ENCODE measurements around the gene IL4I1. TPM values are rescaled to one million over a fixed set of nuclear protein-coding genes. Genes with fewer than 3 reads are reported as not detected.

Gene IL4I1
- total and polyA plus RNA-seq, 12 donors, result 0.26 to 26.9 (median 0.57) TPM; not detected in 3

- TF ChIP-seq CTCF (IDR thresholded peaks at IDR 0.05), result no peak
- DNase-seq (no peak), ATAC-seq (no peak)
- no peak overlapping the region for H3K27ac ChIP-seq
- no peaks in the 10 kb centered on the region for H3K36me3 ChIP-seq
- H3K4me1 ChIP-seq, result peaks cover 9 to 48% (median 24%) of the 10 kb centered on the region in 9 donors
- no peaks in the 10 kb centered on the region for H3K27me3 ChIP-seq
- intact Hi-C loops (cut with DNase I), result no loop called here
- H3K4me3 ChIP-seq, result no peak overlapping the region
- WGBS, 2 donors, result 92 to 94% methylated on average over 3 of the region's 3 CpGs
- H3K9me3 ChIP-seq, result peaks cover 0 to 10% (median 0%) of the 10 kb centered on the region in 11 donors
Measured at GRCh38 chr19:49848938-49849337, 47.7 kb downstream of the IL4I1 start.

- TF ChIP-seq CTCF (IDR thresholded peaks at IDR 0.05), result no peak
- no peak overlapping the region for H3K4me3 ChIP-seq
- H3K27ac ChIP-seq, result no peak overlapping the region
- WGBS, 2 donors, result 93% methylated on average over 10 of the region's 10 CpGs
- H3K36me3 ChIP-seq, result no peaks in the 10 kb centered on the region
- H3K27me3 ChIP-seq, result no peaks in the 10 kb centered on the region
- DNase-seq (no peak), ATAC-seq (no peak)
- peaks cover 9 to 40% (median 20%) of the 10 kb centered on the region in 9 donors for H3K4me1 ChIP-seq
- intact Hi-C loops (cut with DNase I), result no loop called here
- H3K9me3 ChIP-seq, result peaks cover 0 to 10% (median 0%) of the 10 kb centered on the region in 11 donors
Measured at GRCh38 chr19:49847731-49848696, 48.7 kb downstream of the IL4I1 start.

GRCh38 chr19:49846408-49846807, 50.3 kb downstream of the IL4I1 start:
- ATAC-seq (no peak), DNase-seq (no peak)
- Histone ChIP-seq H3K9me3 (peaks cover 0 to 10% (median 0%) of the 10 kb centered on the region in 11 donors), H3K36me3 (peaks cover 0 to 7% (median 0%) of the 10 kb centered on the region in 9 donors), H3K4me1 (peaks cover 0 to 25% (median 6%) of the 10 kb centered on the region in 9 donors), H3K4me3 (no peak overlapping the region), H3K27me3 (no peaks in the 10 kb centered on the region), H3K27ac (no peak overlapping the region)
- intact Hi-C loops (cut with DNase I), result no loop called here
- TF ChIP-seq CTCF (IDR thresholded peaks at IDR 0.05), result no peak
- WGBS, 2 donors, result 73 to 90% methylated on average over 5 of the region's 5 CpGs

- Histone ChIP-seq H3K27me3 (no peaks in the 10 kb centered on the region), H3K4me1 (peaks cover 0 to 25% (median 6%) of the 10 kb centered on the region in 9 donors), H3K36me3 (peaks cover 0 to 15% (median 0%) of the 10 kb centered on the region in 9 donors), H3K27ac (no peak overlapping the region), H3K9me3 (peaks cover 0 to 10% (median 0%) of the 10 kb centered on the region in 11 donors), H3K4me3 (no peak overlapping the region)
- 66 to 71% methylated on average over 3 of the region's 3 CpGs for WGBS, 2 donors
- DNase-seq (no peak), ATAC-seq (no peak)
- intact Hi-C loops (cut with DNase I), result no loop called here
- TF ChIP-seq CTCF (IDR thresholded peaks at IDR 0.05), result no peak
Measured at GRCh38 chr19:49845414-49845813, 51.3 kb downstream of the IL4I1 start.

Data from heart right ventricle (tissue), 16 donors.